HS-27A (cell line): ENCODE results near the gene ZBTB16.

ENCODE experiments used
- DNase-seq: peaks from one replicate; pipeline ENCODE4 v3.0.0-alpha.2; 2012; ENCODE audit warnings: low read depth, missing footprints

Gene ZBTB16

GRCh38 chr11:114167771-114168448, 108.4 kb downstream of the ZBTB16 start:
- DNase-seq, result no peak

DNA sequence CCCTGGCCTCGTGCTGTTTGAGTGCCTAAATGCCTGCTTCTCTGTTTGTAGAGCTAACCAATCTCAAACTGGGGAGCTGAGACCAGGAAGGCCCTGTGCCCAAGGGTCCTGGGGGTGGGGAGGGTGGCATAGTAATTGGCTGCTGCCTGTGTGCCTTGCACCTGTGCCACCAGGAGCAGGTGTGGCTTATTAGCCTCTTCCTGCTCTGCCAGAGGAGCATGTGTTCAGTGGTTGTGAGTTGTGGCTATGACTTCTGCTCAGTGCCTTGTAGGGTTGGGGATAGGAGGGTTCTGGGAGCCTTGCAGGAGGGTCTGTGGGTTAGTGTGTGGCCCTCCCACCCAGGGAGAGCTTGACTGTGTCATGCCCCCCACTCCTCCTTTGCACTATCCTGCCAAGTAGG, 109.2 kb downstream of the ZBTB16 start:
- no peak for DNase-seq

GRCh38 chr11:114169321-114169749, 109.8 kb downstream of the ZBTB16 start:
- DNase-seq, result no peak

DNA sequence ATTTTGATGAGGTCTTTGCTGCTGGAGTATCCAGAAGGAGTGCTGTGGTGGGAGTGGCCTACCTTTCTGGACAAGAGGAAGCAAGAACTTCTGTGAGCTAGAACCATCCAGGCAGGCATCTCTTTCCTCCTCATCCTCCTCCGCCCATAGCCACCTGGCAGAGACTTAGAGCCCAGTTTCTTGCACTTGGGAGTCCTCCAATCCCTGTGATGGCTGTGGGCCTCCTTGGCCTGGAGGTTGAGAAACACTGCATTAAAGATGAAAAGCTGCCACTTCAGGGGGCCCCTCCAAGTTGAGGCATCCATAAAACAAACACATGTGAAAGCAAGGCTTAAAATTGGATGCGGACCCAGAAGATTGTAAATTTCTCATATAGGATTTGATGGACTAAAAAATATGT, 110.3 kb downstream of the ZBTB16 start:
- no peak for DNase-seq

DNA sequence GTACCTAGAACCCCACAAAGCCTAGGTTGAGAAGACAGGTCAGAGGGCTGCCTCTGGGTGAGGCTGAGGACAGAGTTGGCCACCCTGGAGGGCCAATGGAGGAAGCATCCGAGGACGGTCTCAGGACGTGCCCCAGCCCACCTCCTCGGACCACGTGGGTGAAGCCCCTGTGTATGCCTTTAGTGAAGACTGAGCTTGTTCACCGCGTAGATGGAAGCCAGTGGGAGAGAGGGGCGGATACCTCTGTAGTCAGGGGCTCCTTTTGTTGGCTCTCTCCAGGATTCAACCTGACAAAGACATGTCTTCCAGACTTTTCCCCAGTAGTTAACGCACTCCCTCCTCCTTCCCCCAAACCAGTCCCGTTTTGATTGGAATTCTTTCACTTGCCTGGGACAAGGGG, 110.7 kb downstream of the ZBTB16 start:
- no peak for DNase-seq

- DNase-seq, result no peak
Observed at GRCh38 chr11:114171257-114172054, 111.9 kb downstream of the ZBTB16 start.

GRCh38 chr11:114172055-114172861, 112.7 kb downstream of the ZBTB16 start:
- no peak for DNase-seq

DNA sequence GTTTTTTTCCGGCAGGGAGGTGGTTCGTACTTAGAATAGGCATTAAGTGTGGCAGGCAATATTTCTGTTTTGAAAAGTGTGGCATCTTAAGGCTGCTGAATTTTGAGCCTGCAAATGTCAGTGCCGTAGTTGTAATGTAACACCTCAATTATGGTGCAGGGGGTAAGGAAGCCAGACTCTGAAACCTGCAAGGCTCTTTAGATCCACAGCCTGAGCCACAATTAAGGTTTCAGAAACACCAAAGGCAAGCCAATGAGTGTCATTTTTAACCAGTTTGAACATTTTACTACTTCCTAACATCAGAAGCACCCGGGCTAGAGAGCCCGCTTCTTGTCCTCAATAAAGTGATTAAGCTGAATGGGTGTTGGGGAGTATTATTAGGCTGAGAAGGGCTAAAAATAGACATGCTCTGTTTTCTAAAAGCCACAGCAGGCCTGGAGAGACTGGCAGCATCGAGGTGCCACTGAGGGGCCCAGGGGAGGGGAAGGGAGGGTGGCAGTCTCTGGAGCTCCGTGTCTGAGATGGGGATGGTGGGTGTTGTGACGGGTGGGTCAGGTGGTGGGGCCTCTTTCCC, 113.4 kb downstream of the ZBTB16 start:
- DNase-seq, result no peak

DNA sequence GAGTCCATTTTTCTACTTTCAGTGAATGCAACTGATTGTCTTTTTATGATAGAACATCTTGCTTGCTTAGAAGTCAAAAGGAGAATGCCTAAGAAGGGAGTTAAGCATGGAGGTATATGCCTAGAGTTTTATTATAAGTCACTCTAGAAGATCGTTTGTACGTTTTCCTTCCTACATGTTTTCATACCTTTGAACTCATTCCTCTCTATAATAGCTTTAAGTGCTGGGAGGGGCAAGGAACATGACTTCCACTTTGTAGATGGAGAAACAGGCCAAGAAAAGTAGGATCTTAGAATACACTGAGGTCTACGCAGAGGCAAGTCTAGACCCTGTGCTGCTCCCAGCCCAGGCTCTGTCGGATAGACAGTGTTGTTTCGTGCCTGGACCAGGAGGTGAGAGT, 114.3 kb downstream of the ZBTB16 start:
- no peak for DNase-seq

- no peak for DNase-seq
Observed at GRCh38 chr11:114174712-114175495, 115.4 kb downstream of the ZBTB16 start.

- DNase-seq, result no peak
Observed at GRCh38 chr11:114175706-114176105, 116.2 kb downstream of the ZBTB16 start.

- no peak for DNase-seq
Observed at GRCh38 chr11:114176321-114176720, 116.8 kb downstream of the ZBTB16 start.

DNA sequence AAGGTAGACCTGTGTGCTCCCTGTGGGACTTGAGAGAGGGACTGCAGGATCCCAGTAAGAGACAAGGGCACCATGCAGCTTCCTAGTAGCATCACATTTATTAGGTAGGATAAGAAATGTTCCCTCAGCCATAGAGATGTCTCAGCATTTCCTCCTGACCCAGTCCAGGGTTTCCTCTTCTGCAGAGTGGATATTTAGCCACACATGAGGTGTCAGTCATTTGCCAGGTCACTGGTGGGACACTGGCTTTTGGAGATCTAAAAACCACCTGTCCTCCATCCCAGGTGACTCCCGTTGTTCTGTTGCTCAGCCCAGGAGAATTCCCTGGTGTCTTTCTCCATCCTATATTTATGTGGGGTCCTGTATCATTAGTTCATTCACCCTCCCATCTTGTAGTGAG, 119.1 kb downstream of the ZBTB16 start:
- DNase-seq, result no peak

DNA sequence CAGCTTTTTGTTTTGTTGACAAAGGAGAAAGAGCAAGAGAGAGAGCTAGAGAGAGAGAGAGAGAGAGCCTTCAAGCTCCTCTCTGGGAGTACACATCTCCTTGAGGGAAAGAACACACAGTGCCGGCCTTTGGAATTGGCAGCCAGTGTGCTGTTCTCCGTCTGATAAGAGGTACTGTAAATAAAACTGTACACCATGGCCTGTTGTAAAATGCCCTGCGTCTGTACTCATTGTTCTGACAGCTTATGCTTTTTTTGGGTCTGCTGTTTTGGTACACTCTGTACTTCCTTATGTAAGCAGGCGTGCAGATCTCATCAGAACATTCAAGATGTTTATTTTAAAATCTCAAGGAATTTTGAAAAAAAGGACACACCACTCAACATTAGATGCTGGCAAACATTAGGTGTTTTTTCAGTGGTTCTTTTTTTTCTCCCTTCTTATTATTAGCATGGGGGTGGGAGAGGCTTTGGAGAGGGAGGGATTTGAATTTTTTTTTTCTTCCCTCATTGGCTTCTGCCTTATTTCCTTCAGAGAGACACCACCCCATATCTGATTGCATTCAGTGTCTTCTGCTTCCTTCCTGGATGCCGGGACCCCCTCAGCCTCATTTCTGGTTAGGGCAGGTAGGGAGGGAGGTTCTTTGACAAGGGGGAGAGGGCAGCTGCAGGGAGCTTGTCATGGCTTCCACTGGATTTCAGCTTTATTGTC, 119.9 kb downstream of the ZBTB16 start:
- DNase-seq, result no peak

DNA sequence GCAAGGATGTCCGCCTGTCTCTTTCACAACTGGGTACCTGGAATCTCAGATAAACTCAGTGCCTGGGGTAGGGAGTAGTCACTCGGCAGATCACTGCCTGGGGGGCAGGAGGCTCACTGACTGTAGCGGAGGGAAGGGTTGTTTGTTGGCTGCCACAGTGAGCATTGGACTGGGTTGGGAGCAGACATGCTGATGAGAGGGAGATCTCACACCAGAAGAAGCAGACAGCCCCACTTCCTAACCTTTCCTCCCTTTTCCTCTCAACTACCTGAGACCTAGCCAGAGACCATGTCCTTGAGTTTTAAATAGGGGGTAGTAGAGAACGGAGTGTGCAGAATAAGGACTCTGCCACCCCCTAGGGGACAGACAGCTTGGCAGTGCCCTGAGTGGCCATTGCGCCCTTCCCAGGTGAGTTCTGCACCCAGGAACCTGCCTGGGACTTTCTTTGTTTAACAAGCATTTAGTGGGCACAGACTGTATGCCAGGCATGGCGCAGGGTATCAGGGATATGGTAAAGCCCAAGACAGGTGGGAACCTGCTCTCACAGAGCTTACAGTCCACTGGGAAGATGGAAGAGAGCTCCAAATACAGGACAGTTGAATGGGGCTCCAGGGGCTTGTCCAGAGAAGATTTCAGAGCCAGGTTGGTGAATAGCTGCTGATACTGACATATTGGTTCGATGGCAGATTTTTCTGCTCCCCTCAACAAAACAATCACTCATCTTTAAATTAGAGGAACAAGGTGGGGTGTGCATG, 121.0 kb downstream of the ZBTB16 start:
- DNase-seq, result no peak

- no peak for DNase-seq
Observed at GRCh38 chr11:114181195-114181594, 121.7 kb downstream of the ZBTB16 start.

DNA sequence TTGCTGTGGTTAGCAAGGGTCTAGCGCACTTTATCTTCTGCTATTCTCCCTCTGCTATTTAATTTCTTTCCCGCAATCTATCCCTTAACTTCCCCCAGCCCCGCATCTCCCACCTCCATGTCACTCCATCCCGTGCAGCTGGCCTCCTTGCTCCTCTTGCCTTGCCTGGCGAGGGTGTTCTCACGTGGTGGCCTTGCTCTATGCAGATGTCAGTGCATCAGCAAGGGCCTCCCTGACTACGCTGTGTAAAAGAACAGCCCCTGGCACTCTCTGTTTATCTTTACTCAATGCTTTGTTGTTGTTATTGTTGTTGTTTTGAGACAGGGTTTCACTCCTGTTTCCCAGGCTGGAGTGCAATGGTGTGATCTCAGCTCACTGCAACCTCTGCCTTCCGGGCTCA, 122.2 kb downstream of the ZBTB16 start:
- no peak for DNase-seq

- DNase-seq, result no peak
Observed at GRCh38 chr11:114182471-114183043, 123.0 kb downstream of the ZBTB16 start.

DNA sequence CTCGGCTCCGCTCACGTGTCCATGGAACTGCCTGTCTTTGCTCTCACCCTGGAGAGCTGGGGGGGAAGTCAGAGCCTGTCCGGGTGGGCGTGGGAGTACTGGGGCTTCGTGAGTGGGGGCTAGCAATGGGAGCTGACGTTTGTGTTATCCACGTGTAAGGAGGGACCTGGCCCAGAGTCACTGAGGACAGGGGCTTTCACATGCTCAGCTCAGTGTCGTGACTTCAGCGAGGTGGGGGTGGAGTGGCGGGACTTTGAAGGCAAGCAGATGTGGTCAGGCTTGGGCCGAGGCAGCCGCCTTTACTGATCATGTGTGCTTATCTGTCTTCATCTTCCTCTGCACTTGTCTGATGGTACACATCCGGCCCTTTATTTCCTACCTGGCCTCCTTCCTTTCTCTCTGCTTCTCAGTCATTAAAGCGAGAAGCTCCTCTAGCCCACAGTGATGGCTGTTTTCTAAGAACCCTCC, 123.6 kb downstream of the ZBTB16 start:
- DNase-seq, result no peak

DNA sequence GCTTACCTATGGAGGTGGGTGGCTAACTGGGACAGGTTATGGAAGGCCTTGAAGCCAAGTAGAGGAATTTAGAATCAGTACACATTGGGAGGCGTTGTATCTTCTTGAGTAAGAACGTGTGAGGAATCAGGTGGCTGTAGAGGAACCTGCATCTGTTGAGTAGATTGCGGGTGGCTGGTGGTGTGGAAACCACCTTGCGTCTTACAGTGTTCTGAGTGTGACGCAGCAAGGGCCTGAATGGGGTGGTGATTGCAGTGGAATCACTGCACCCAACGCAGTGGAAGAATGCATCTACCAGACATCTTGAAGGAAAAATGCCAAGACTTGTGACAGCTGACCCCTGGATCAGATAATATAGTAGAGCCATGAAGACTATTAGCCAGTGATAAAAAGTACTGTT, 125.9 kb downstream of the ZBTB16 start:
- no peak for DNase-seq
